ENCODE data around the gene SDHC. TPM values are rescaled to one million over a fixed set of nuclear protein-coding genes. Genes with fewer than 3 reads are reported as not detected.

The SDHC gene
- polyA plus RNA-seq, 2 of the 4 experiments (the other 2 are of a cell fraction), result 296 to 323 TPM

DNA sequence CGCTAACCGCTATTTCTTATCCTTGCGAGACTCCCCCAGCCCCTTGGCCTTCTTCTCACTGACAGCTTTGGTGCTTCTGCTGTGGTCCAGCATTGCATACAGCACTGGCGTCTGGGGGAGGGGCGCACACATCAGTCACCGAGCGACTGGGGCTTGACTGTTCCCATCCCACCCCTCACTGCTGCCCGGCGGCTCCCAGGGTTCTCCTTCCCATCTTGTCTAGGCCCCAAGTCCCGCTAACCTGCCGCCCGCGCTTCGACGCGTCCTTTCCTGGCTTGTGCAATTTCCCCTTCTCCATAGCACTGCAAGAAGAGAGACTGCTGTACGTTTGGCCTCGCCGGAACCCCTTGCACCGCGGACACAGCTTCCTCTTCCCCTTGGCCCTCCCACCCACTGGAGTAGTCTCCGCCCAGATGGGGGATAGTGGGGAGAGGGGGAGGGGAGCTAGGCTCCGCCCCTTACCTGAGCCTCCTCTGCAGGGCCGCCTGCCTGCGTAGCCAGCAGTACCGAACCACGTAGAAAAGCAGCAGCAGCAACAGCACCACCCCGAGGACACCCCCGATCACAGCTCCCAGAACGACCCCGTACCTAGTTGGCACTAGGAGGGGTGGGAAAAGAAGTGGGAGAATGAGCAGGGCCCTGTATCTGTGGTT is 8.2 kb upstream of the SDHC start:
- H3K9me3 ChIP-seq, result no peaks in the 10 kb centered on the region
- 89% methylated on average over 29 of the region's 31 CpGs for WGBS (ENCODE audit: missing lambda C conversion rate)
- no peak overlapping the region for H3K4me3 ChIP-seq
- no peak for FAIRE-seq
- H3K4me2 ChIP-seq, result no peak overlapping the region
- no peak for ATAC-seq
- DNase-seq (ENCODE audit: low read depth in 1 of 2, low spot score in 1 of 2), result no peak
- TF ChIP-seq ESRRA (IDR thresholded peaks at IDR 0.05; ENCODE audit: borderline replicate concordance, low read length) (no peak), ELK1 (IDR thresholded peaks at IDR 0.05; ENCODE audit: low read depth, low read length) (no peak), CHD2 (IDR thresholded peaks at IDR 0.05; ENCODE audit: low read length, partially characterized antibody) (no peak), PHF8 (IDR thresholded peaks at IDR 0.05; ENCODE audit: borderline replicate concordance, low read depth) (no peak), MAZ (IDR thresholded peaks at IDR 0.05; ENCODE audit: borderline replicate concordance, low read depth, low read length) (no peak), HES2 (IDR thresholded peaks at IDR 0.05) (no peak), FOSB (CRISPR knock-in tag; IDR thresholded peaks at IDR 0.05) (no peak), ZFP36 (IDR thresholded peaks at IDR 0.05; ENCODE audit: borderline replicate concordance, partially characterized antibody) (no peak)
- TF ChIP-seq, protein P1, sequence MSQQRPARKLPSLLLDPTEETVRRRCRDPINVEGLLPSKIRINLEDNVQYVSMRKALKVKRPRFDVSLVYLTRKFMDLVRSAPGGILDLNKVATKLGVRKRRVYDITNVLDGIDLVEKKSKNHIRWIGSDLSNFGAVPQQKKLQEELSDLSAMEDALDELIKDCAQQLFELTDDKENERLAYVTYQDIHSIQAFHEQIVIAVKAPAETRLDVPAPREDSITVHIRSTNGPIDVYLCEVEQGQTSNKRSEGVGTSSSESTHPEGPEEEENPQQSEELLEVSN (IDR thresholded peaks at IDR 0.05; ENCODE audit: borderline replicate concordance, low read depth), result no peak
- TF ChIP-seq, protein P2, sequence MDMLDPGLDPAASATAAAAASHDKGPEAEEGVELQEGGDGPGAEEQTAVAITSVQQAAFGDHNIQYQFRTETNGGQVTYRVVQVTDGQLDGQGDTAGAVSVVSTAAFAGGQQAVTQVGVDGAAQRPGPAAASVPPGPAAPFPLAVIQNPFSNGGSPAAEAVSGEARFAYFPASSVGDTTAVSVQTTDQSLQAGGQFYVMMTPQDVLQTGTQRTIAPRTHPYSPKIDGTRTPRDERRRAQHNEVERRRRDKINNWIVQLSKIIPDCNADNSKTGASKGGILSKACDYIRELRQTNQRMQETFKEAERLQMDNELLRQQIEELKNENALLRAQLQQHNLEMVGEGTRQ (IDR thresholded peaks at IDR 0.05), result no peak
- H3K4me1 ChIP-seq, result peaks cover 10% of the 10 kb centered on the region; the same call in 2 of the 3 replicates
- ChIA-PET CTCF (interaction anchor here (0.6 to 1.8 kb wide), 4 partner anchors 16 to 77 kb away, joined by 3 to 5 read pairs (median 3); no protein-coding TSS in a partner anchor), POLR2A (interaction anchor here (0.6 kb wide), 1 partner anchor 103 kb away, joined by 4 read pairs; no protein-coding TSS in a partner anchor)
- no peak overlapping the region for H3K27ac ChIP-seq

DNA sequence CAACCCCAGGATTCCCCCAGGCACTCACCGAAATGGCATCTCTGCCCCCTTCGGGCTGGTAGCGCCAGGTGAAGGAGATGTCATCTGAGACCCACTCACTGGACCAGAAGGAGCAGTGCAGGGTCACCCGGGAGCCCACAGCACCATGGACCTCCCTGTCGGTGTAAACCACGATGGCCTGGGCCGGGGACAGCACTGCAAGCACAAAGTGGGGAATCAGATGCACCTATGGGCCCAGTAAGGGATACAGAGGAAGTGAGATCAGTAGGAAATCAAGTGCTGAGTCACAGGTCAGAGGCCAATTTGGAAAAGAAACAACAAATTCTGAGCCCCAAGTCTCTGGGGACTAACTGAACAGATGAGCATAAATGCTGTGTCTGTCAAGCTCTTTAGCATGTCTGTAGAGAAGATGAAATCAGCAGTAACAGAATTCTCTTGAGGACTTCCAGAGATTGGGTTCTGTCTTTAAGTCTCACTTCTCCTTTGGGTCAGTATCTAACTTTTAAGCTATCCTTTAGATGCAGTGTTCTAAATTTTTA is 6.9 kb upstream of the SDHC start:
- no peak for FAIRE-seq
- H3K4me1 ChIP-seq, result peaks cover 10% of the 10 kb centered on the region; the same call in 2 of the 3 replicates
- H3K27ac ChIP-seq, result peak overlapping the region in 1 of 2 experiments; percentile 70; a peak in 3 of 6 replicates
- ChIA-PET POLR2A (no interaction called here), CTCF (interaction anchor here (1.1 to 1.7 kb wide), 2 partner anchors 16 to 115 kb away, joined by 4 to 5 read pairs; no protein-coding TSS in a partner anchor)
- H3K9me3 ChIP-seq, result no peaks in the 10 kb centered on the region
- H3K4me3 ChIP-seq, result no peak overlapping the region
- ATAC-seq, result peak in 1 of 2 experiments; percentile 38; a peak in 2 of 6 replicates
- 81% methylated on average over 7 of the region's 7 CpGs for WGBS (ENCODE audit: missing lambda C conversion rate)
- peak overlapping the region; percentile 6; the same call in 1 of the 3 replicates for H3K4me2 ChIP-seq
- peak in 1 of 2 experiments; percentile 29 for DNase-seq (ENCODE audit: low read depth in 1 of 2, low spot score in 1 of 2)
- TF ChIP-seq MAFK (IDR thresholded peaks at IDR 0.05; ENCODE audit: partially characterized antibody), result peak; percentile 7
- TF ChIP-seq ZFP36 (IDR thresholded peaks at IDR 0.05; ENCODE audit: borderline replicate concordance, partially characterized antibody), result no peak

GRCh38 chr1:161307892-161308638 is 6.1 kb upstream of the SDHC start:
- WGBS (ENCODE audit: missing lambda C conversion rate), result 43% methylated on average over 2 of the region's 2 CpGs
- DNase-seq (ENCODE audit: low read depth in 1 of 2, low spot score in 1 of 2) (no peak), FAIRE-seq (no peak), ATAC-seq (no peak)
- Histone ChIP-seq H3K4me1 (peaks cover 10% of the 10 kb centered on the region; the same call in 2 of the 3 replicates), H3K4me3 (no peak overlapping the region), H3K4me2 (no peak overlapping the region), H3K27ac (no peak overlapping the region), H3K9me3 (no peaks in the 10 kb centered on the region)
- ChIA-PET POLR2A (no interaction called here), CTCF (interaction anchor here (1.1 to 1.7 kb wide), 2 partner anchors 17 to 116 kb away, joined by 4 to 5 read pairs; no protein-coding TSS in a partner anchor)
- TF ChIP-seq RNF2 (IDR thresholded peaks at IDR 0.05; ENCODE audit: borderline replicate concordance, low read depth) (no peak), MAZ (IDR thresholded peaks at IDR 0.05; ENCODE audit: borderline replicate concordance, low read depth, low read length) (no peak), NPAS2 (CRISPR knock-in tag; IDR thresholded peaks at IDR 0.05; ENCODE audit: borderline replicate concordance) (no peak), RCOR1 (IDR thresholded peaks at IDR 0.05; ENCODE audit: low read depth, low read length) (no peak), ZFP36 (IDR thresholded peaks at IDR 0.05; ENCODE audit: borderline replicate concordance, partially characterized antibody) (no peak), POLR2AphosphoS2 (conservative IDR thresholded peaks at IDR 0.05; ENCODE audit: low read length) (no peak), EHMT2 (IDR thresholded peaks at IDR 0.05; ENCODE audit: low read depth) (no peak), HEYL (CRISPR knock-in tag; IDR thresholded peaks at IDR 0.05) (no peak), ELK1 (IDR thresholded peaks at IDR 0.05; ENCODE audit: low read depth, low read length) (no peak), SMC3 (IDR thresholded peaks at IDR 0.05) (no peak)
- TF ChIP-seq, protein P3, sequence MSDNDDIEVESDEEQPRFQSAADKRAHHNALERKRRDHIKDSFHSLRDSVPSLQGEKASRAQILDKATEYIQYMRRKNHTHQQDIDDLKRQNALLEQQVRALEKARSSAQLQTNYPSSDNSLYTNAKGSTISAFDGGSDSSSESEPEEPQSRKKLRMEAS (IDR thresholded peaks at IDR 0.05), result no peak
- TF ChIP-seq, protein P4, sequence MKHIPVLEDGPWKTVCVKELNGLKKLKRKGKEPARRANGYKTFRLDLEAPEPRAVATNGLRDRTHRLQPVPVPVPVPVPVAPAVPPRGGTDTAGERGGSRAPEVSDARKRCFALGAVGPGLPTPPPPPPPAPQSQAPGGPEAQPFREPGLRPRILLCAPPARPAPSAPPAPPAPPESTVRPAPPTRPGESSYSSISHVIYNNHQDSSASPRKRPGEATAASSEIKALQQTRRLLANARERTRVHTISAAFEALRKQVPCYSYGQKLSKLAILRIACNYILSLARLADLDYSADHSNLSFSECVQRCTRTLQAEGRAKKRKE (CRISPR knock-in tag; IDR thresholded peaks at IDR 0.05; ENCODE audit: low read depth), result no peak
- TF ChIP-seq, protein P5, sequence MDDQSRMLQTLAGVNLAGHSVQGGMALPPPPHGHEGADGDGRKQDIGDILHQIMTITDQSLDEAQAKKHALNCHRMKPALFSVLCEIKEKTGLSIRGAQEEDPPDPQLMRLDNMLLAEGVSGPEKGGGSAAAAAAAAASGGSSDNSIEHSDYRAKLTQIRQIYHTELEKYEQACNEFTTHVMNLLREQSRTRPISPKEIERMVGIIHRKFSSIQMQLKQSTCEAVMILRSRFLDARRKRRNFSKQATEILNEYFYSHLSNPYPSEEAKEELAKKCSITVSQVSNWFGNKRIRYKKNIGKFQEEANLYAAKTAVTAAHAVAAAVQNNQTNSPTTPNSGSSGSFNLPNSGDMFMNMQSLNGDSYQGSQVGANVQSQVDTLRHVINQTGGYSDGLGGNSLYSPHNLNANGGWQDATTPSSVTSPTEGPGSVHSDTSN (IDR thresholded peaks at IDR 0.05), result no peak

Data from A549 (cell line).